ENCODE measurements around the gene TMPRSS2.

Gene TMPRSS2

DNA sequence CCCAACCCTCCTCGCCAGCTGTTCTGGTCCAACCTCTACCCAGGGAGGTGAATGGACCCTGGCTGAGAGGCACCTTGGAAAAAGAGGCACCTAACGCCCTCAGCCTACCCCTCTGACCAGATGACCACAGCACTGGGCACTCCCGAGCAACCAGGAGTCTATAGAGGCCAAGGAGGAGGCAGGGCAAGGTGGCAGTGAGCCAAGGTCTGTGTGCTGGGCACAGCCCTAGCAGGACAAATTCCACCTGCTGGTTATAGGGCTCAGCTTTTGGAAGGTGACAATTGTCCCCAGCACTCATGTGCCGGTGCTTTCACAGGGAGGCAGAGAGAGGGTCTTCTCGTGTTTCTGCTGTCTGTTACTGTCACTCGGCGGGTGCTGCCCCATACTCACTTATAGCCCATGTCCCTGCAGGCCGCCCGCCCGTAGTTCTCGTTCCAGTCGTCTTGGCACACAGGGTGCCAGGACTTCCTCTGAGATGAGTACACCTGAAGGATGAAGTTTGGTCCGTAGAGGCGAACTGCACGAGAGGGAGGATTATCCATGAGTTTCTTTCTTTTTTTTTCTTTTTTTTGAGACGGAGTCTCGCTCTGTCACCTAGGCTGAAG is 27.8 kb downstream of the TMPRSS2 start:
- no peak for DNase-seq

DNA sequence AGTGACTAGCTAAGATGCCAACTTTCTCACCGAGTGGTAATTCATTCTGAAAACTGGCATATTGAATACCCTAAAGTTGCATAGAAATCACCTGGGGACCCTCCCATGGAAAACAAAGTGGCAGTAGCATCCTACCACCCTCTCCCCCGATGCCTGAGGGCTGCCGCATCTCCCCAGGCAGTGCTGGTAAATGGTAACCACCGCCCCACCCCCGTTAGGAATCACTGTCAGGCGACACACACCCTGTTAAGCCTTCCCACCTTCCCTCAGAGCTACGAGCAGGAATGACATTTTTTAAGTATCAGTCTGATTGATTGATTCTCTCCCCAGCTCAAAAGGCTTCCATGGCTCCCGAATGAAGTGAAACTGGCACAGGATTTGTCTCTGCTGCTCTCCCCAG is 28.3 kb downstream of the TMPRSS2 start:
- DNase-seq = no peak

DNA sequence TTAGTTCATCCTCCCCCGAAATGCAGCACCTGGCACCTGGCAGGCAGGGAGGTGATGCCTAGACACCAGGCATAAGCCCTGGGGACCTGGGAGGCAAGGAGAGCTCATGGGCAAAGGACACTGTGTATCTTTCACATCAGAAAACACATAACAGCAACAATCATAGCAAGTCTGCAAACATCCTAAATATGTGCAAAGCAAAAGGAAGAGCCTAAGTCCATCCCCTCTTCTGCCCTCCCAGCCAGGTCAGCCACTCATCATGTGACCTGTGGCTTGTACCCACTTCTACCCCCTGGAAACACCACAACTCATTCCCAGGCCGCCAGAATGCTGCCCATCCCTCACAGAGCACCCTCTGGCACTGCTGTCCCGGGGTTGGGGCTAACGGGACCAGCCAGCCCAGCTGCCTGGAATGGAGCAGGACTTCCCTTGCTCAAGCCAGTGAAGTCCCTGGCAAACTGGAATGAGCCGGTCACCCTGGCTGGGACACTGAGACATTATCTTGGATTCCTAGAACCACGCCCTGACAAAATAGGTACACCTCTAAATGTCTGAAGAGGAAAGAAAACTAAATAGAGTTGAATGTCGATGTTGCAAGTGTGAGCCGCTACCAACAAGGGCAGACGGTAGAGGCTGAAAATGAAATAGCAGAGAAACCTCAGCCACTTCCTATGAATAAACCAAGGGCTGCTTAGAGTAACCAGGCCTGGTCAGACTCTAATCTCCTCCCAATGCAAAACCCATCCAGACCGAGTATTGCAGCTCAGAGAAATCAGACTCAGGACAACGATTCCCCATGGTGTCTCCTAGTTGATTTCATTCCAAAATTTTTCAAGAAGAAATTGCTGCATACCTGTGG is 29.4 kb downstream of the TMPRSS2 start:
- DNase-seq = no peak

DNA sequence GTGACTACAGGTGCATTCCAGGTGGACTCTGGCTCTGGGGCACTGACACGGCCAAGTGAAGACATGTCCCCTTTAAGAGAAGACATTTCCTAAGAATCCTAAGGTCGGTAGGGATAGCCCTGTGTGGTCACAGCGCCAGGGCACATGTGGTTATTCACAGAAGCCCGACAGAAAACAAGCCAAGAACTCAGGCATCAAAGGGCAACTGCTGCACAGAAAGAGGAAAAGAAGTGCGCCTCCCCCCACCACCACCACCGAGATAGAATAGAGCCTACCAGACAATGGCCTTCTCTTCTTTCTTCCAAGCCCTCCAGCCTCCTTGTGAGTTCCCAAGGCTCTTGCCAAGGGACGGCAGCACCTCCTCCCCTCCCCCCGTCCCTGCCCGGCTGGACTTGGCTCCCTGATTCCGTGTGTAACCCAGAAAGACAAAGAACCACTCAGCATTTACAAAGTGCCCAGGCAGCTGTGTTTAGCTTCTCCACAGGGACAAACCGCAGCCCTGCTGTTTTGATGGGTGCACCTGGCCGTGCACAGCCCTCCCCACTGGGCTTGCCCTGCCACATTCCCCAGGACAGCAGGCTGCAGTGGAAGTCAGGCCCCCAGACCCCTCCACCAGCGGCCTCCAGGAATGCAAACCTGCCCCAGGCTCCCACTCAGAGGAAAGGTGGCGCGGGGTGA is 30.2 kb downstream of the TMPRSS2 start:
- no peak for DNase-seq

DNA sequence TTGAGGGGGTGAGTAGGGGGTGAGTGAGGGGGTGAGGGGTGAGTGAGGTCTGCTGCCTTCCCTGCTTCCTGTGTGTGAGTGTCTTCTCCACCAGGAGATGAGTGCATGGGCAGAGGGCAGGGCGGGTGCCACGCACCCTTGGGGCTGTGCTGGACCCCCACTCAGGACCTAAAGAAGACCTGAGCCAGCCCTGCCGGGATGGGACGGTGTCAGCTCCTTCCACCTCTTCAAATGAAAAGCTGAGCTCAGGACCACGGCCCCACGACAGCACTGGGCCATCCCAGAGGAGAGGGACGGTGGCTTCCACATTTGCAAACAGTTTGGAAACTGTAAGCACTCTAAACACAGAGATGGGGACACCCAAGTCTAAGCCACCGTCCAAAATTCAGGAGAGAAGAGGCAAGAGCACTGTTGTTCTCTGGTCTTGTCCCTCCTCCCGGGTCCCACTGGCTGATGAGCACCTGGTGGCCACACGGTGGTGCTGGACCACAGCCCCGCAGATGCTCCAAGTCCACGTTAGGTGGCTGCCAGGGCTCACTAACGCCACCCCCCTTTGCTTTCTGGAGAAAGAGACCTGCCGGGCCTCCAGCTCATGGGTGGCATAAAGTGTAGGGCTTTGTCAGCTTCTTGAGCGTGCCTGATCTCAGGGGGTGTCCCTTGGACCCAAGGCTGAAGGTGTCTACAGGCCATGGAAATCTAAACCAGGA is 32.1 kb downstream of the TMPRSS2 start:
- DNase-seq = no peak

DNA sequence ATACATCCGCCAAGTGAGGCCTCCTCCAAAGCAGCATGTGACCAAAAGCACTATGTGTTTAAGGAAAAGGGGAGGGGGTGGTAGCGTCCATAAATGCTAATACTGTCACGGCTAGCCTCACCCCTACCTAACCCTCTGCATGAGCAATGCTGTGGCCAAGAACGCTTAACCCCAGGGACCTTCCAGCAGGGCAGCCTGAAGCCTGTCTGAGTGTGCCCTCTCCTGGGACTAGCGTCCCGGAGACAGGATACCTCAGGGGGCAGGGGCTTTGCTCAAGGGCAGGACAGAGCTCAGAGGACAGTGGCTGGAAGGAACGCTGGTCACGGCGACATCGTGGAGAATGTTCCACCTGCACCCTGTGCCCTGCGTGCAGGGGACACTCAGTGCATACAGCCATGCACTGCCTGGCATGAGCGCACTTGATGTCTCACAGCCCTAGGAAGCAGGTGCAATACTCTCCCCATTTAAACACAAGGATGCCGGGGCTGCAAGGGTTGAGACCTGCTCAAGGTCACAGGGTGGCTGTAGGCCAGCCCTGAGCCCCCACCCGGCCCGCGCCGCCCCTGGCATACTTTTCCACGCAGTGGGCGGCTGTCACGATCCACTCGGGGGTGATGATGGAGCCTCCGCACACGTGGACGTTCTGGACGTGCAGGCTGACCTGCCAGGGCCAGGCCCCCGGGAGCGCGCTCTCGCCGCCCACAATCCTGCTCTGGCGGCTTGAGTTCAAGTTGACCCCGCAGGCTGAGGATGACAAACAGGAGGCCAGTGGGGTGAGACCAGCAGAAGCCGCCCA is 35.0 kb downstream of the TMPRSS2 start:
- no peak for DNase-seq

DNA sequence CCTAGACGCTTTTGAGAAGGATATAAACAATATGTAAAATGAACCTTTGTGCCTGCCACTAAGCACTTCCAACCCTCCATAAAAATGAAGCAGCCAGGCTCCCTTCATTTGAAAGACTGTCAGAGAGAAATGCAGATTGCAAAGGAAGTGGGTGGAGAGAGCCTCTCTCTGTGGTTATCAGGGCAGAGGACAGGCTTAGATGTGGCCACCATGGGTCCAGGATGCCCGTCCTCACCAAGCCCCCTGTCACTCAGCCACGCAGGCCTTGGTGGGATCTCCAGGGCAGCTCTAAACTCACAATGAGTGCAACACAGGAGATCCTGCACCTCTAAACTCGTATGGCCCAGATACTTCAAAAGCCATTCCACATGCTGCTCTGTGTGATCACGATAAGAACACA is 37.9 kb downstream of the TMPRSS2 start:
- DNase-seq = no peak

DNA sequence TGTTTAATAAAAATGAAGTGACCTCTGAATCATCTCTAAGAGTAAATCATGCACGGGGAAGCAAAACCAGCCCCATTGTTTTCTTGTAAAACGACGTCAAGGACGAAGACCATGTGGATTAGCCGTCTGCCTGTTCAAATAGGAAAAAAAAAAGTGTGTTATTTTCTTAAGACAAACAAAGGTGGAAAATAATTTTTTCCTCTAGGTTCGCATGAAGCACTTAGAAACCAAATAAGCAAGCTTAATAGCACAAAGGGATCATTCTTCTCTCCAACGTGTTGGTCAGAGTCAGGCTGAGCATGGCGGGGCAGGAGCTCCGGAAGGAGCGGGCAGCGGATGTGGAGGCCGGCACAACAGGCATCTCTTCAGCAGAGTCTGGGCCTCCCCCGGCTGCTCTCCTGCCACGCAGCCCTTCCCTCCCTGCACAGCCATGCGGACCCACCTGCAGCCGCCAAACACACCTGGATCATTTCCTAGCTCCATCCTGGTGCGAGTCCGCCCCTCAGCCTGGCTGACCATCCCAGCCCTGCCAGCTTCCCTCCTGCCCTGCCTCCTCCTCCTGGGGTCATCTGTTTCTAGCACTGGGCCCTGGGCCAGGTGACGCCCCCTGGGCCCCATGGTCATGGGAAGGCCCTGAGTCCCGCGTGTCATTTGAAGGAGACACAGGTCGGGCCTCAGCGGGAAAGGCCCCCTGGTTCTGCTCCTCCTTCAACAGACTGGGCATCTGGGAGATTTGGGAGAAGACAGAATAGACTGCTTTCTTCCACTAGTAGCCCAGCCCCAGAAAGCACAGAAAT is 41.7 kb downstream of the TMPRSS2 start:
- no peak for DNase-seq

DNA sequence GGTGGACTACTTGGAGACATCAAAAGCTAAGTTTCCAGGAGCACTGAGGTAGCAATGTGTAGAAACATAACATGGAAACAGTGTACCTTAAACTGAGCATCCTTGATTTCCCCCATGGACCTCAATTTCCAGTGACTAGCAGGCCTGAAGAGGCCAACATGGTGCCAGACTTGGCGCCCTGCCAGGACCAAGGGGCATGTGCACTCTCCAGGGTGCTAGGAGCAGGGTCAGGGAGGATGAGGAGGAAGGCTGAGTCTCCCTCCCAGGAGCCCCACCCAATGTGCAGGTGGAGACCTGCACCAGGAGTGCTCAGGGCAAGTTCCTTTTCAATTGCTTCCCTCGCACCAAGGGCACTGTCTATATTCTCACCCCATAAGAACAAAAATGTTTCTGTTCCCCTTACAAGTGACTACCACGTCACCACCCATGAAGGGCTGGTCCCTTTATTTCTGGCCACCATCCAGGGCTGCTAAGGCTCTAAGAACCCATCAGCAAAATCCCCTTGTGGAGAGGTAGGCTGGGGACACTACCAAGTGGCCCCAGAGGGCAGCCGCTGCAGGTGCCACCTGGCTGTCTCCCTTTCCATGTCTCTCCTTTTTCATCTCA is 42.7 kb downstream of the TMPRSS2 start:
- no peak for DNase-seq

DNA sequence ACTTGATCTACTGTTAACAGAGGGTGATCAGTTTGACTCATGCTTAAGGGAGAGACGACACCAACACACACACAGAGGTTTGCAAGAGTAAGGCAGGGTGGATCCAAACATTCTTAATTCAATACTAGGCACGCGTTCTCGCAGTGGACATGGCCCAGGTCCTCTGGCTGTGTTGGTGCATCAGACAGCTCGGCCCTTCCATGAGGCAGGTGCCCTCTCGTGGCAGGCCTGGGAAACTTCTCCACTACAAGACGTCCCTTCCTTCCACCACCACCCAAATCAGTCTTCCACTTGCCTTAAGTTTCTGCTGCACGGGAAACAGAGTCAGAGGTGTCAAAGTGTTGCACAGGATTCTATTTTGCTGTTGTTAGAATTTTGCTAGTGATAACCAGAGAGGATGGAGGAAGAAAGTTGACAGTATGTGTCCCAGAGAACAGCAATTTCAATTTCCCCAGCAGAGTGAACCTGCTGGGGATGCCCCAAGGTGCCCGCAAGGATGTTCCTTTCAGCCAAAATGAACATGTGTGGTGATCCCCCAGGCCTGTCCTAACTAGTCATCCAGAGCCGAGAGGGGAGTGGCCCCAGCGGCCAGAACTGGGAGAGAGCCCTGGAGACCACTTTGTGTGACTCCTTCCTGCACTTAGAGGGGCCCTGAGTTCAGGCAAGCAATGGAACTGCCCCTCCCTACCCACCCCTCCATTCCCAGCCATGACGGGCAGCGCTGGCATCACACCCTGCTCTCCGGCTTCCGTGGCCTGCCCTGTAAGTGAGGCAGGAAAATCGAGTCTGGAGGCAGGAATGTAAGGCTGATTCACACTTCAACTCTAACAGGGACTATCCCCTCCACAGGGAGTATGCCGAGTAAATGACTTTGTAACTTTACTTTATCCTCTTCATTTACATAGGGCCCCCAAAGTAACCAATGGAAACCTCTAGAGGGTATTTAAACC is 47.1 kb downstream of the TMPRSS2 start:
- peak; percentile 63 for DNase-seq

DNA sequence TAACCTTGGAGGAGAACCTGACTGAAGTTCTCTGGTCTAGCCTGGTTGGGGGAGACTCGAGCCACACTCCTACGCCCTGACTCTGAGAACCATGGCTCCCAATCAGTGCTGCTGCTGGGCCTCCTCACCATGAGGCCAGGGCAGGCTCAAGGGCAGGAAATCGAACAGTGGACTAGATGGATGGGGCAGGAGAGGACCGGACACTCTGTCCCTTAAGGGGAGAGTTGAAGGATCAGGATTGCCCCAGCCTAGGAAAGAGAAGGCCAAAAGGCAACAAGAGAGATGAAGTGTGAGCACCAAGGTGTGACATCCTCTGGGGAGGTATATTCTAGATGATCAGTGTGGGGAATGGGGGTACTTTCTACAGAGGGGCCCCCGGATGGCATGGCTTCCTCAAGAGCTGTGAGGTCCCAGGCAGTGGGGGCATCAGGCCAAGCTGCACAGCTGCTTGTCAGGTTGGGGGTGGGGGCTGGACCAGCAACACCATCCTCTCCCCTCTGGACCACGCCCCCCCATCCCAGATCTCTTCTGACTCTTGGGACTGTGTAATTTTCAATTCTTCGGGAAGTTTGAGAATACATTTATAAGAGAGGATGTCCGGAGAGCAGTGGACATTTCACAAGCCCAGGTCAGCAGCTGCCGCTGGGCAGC is 47.9 kb downstream of the TMPRSS2 start:
- no peak for DNase-seq

DNA sequence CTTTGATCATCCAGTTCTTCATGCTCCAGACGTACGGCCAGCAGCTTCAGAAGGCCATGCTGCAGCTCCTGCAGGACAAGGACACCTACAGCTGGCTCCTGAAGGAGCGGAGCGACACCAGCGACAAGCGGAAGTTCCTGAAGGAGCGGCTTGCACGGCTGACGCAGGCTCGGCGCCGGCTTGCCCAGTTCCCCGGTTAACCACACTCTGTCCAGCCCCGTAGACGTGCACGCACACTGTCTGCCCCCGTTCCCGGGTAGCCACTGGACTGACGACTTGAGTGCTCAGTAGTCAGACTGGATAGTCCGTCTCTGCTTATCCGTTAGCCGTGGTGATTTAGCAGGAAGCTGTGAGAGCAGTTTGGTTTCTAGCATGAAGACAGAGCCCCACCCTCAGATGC is 49.4 kb downstream of the TMPRSS2 start:
- DNase-seq = no peak

DNA sequence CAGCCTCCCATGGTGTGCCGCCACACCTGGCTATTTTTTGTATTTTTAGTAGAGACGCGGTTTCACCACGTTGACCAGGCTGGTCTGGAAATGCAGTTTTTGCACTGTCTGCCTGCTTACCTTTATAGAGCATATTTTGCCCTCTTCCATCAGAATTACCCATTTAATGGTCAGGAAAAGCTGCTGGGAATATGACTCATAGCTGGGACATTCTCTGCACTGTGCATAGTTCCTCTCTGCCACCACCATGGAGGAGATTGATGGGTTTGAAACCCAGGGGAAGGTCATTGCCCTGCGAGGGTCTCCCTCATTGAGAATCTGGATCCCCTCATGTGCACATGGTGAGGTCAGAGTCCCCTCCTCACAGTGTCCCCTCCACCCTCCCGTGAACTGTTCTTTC is 49.8 kb downstream of the TMPRSS2 start:
- no peak for DNase-seq

DNA sequence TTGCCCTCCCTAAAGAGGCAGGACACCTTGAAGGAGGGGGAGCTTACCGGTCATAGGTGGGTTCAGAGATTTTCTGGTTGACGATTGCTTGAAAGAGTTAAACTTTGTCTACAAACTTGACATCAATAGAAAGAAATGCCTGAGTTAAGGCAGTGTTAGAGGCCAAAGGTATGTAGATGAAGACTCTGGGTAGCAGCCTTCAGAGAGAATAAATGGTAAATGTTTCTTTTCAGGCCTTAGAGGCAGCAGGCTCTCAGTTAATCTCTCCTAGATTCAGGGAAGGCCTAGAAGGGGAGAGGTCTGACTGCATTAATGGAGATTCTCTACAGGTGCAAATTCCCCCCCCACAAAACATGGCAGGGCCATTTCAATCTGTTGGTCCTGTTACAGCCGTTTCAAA is 54.2 kb downstream of the TMPRSS2 start:
- no peak for DNase-seq

DNA sequence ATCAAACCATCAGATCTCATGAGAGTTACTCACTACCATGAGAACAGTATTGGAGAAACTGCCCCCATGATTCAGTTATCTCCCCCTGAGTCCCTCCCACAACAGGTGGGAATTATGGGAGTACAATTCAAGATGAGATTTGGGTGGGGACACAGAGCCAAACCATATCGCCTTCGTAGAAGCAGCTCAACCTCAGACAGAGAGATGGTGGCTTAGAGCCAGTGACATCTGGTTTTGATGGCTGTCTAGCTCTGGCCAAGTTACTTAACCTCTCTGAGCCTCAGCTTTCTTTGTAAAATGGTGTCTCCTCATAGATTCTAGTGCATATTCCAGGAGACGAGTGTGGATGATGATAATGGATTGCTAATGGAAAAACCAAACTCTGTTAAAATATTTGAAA is 54.8 kb downstream of the TMPRSS2 start:
- DNase-seq = no peak

DNA sequence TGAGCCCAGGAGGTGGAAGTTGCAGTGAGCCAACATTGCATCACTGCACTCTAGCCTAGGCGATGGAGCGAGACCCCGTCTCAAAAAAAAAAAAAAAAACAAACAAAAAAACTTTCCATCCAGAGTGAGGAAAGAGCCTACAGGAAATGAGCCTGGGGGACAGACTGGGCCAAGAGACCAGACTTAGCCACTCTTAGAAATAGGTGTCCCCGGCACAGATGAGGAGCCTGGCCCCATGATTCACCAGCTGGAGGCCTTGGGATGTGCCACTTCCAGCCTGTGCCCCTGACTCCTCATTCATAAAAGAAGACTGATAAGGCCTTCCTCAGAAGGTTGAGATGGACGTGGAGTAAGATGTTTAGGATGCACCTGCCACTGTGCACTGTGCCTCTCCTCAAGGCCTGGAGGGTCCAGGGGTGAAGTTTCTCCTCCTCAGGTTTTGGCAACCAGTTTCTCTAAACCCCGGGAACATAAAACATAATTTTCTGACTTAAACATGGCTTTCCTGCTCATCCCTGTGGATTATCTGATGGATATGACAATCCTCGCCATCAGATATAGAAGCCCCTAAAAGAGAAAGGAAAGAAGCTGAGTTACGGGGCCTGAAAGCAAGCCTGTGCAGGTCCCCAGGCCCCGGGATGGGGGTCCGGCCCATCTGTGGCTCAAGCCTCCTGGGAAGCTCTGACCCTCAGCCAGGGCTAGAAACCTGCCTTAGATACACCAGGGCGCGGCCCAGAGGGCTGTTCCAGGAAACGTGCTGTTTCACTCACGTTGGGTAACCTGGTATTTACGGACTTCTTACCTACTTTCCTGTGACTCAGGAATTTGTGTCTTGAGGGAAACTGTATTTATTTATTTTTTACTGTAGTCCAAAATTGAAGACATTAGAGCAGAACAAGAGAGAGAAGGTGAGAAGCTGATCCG is 55.9 kb downstream of the TMPRSS2 start:
- no peak for DNase-seq

DNA sequence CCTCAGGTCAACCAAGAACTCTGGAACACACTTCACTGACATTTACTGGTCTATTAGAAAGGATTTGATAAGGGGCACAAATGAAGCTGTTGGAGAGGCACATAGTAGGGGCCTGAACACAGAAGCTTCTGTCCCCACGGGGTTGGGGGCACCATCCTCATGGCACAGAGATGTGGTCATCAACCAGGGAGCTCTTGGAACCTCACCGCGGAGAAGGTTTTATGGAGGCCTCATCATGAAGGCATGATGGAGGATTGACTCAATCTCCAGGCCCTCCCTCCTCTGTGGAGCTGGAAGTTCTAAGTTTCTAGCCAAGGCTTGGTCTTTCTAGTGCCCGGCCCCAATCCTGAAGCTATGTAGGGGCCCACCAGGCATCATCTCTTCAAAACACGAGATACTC is 58.3 kb downstream of the TMPRSS2 start:
- no peak for DNase-seq

DNA sequence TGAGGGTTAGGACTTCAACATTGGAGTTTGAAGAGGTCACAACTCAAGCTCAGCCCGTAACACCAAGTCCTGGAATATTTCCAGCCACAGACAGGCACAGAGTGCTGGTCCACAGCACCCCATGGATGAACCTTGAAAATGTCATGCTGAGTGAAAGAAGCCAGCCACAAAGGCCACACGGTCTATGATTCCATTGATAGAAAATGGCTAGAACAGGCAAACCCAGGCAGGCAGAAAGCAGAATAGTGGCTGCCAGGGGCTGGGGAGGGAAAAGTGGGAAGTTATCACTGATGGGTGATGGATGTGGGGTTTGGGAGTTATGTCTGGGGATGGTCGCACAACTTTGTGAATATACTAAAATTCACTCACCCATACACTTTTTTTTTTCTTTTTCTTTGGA is 60.6 kb downstream of the TMPRSS2 start:
- no peak for DNase-seq
